GM23338 (cell line): Measurements from ENCODE around the gene TMEM242. TPM values are rescaled to one million over a fixed set of nuclear protein-coding genes. Genes with fewer than 3 reads are reported as not detected.

ENCODE experiments used
- ATAC-seq: fragments of 200-7000 bp; cut with Tn5 transposase; 3 replicates; pipeline ENCODE4 v1.9.1; 2020
- DNase-seq: peaks from one replicate; pipeline ENCODE4 v3.0.0-alpha.2; 2015; ENCODE audit warnings: low spot score
- H2AFZ ChIP-seq: fragments of 200-600 bp; sonication (generic); 2 replicates; pipeline ENCODE4 v1.8.0; 2016; ENCODE audit warnings: antibody characterized with exemption, mild to moderate bottlenecking, moderate library complexity
- H3F3A ChIP-seq: fragments of 200-600 bp; sonication (generic); replicated peaks from 2 replicates; pipeline ENCODE4 v1.8.0; 2017; ENCODE audit warnings: antibody characterized with exemption, mixed run types, low read depth
- H3K27ac ChIP-seq: fragments of 200-600 bp; sonication (generic); 2 replicates; pipeline ENCODE4 v1.6.1; 2016; ENCODE audit warnings: low read depth
- H3K27me3 ChIP-seq: fragments of 200-600 bp; sonication (generic); 2 replicates; pipeline ENCODE4 v1.8.0; 2016; ENCODE audit warnings: mild to moderate bottlenecking, mixed run types, moderate library complexity; ENCODE audit not compliant: insufficient read depth
- H3K36me3 ChIP-seq: fragments of 200-600 bp; sonication (generic); 2 replicates; pipeline ENCODE4 v1.8.0; 2016; ENCODE audit warnings: mild to moderate bottlenecking; ENCODE audit not compliant: insufficient read depth
- H3K4me1 ChIP-seq: fragments of 200-600 bp; sonication (generic); 2 replicates; pipeline ENCODE4 v1.8.0; 2016; ENCODE audit warnings: mild to moderate bottlenecking, moderate library complexity; ENCODE audit not compliant: insufficient read depth
- H3K4me2 ChIP-seq: fragments of 200-600 bp; sonication (generic); 2 replicates; pipeline ENCODE4 v1.7.1; 2017; ENCODE audit warnings: mixed run types
- H3K4me3 ChIP-seq: fragments of 200-600 bp; sonication (generic); 2 replicates; pipeline ENCODE4 v1.6.1; 2016; ENCODE audit warnings: mixed run types
- H3K79me2 ChIP-seq: fragments of 200-600 bp; sonication (generic); replicated peaks from 2 replicates; pipeline ENCODE4 v1.8.0; 2017; ENCODE audit warnings: mild to moderate bottlenecking; ENCODE audit not compliant: insufficient read depth
- H3K9me2 ChIP-seq: fragments of 200-600 bp; sonication (generic); 2 replicates; pipeline ENCODE4 v1.8.0; 2017; ENCODE audit not compliant: insufficient read depth
- H4K20me1 ChIP-seq: fragments of 200-600 bp; sonication (generic); replicated peaks from 2 replicates; pipeline ENCODE4 v1.8.0; 2017; ENCODE audit warnings: mild to moderate bottlenecking; ENCODE audit not compliant: insufficient read depth
- H3K27ac Mint-ChIP-seq: 2 replicates; pipeline ENCODE4 v1.8.0; 2020; ENCODE audit warnings: inconsistent platforms, mild to moderate bottlenecking, moderate library complexity, mixed read lengths
- H3K27me3 Mint-ChIP-seq: 3 replicates; pipeline ENCODE4 v1.8.0; 2022; ENCODE audit warnings: low read depth, mild to moderate bottlenecking, moderate library complexity, mixed read lengths, inconsistent platforms; ENCODE audit not compliant: insufficient read depth, poor library complexity
- H3K36me3 Mint-ChIP-seq: 3 replicates; pipeline ENCODE4 v1.8.0; 2021; ENCODE audit warnings: low read depth, mild to moderate bottlenecking, inconsistent platforms, moderate library complexity, mixed read lengths
- H3K4me1 Mint-ChIP-seq: 3 replicates; pipeline ENCODE4 v1.8.0; 2020; ENCODE audit warnings: mild to moderate bottlenecking, inconsistent platforms, mixed read lengths
- H3K4me3 Mint-ChIP-seq: 3 replicates; pipeline ENCODE4 v1.8.0; 2021; ENCODE audit warnings: moderate library complexity, mild to moderate bottlenecking, inconsistent platforms, mixed read lengths
- H3K9me3 Mint-ChIP-seq: 3 replicates; pipeline ENCODE4 v1.8.0; 2020; ENCODE audit warnings: moderate library complexity, mild to moderate bottlenecking, inconsistent platforms, mixed read lengths
- CREB1 ChIP-seq: fragments of 250-450 bp; sonication (Bioruptor Pico); IDR thresholded peaks from 2 replicates; pipeline ENCODE4 v1.5.0; 2020; ENCODE audit warnings: low read depth, mild to moderate bottlenecking, moderate library complexity
- CTCF ChIP-seq, 2 experiments: fragments of 200-600 bp in 1 of 2; sonication (generic) in 1 of 2; conservative IDR thresholded peaks; 2 replicates each; pipeline versions ENCODE4 v1.5.1 to v1.6.1; 2016 to 2017; ENCODE audit warnings: antibody characterized with exemption in 2 of 2, low read depth in 2 of 2, mild to moderate bottlenecking in 2 of 2, moderate library complexity in 1 of 2
- EZH2phosphoT487 ChIP-seq: fragments of 200-600 bp; sonication (generic); IDR thresholded peaks from one replicate; pipeline ENCODE4 v1.8.1; 2018; ENCODE audit warnings: antibody characterized with exemption; ENCODE audit not compliant: unreplicated experiment
- JUNB ChIP-seq: IDR thresholded peaks from one replicate; pipeline ENCODE4 v1.6.1; 2016; ENCODE audit warnings: antibody characterized with exemption; ENCODE audit not compliant: unreplicated experiment
- NANOG ChIP-seq: IDR thresholded peaks from 2 replicates; pipeline ENCODE4 v1.6.1; 2016; ENCODE audit warnings: antibody characterized with exemption, borderline replicate concordance
- REST ChIP-seq: IDR thresholded peaks from one replicate; pipeline ENCODE4 v1.6.1; 2018; ENCODE audit warnings: antibody characterized with exemption; ENCODE audit not compliant: unreplicated experiment
- STAT1 ChIP-seq: IDR thresholded peaks from one replicate; pipeline ENCODE4 v1.6.1; 2016; ENCODE audit warnings: antibody characterized with exemption; ENCODE audit not compliant: unreplicated experiment
- polyA plus RNA-seq: library from polyadenylated mRNA; unstranded; fragments of >200 nt; fragmentation: Nextera tagmentation; extraction: Ambion mirVana; gene quantifications from 2 replicates; pipeline ENCODE4 v1.2.1, GENCODE V29; 2016
- total RNA-seq: library from RNA; depleted of rRNA; stranded (reverse); fragments of >200 nt; shearing (Covaris generic); gene quantifications from 2 replicates; pipeline ENCODE4 v1.2.3, GENCODE V29; 2014
- TF ChIP-seq, protein P1 (sequence below): IDR thresholded peaks from 2 replicates; pipeline ENCODE4 v1.6.1; 2016; ENCODE audit warnings: antibody characterized with exemption
- TF ChIP-seq, protein P2 (sequence below): fragments of 250-450 bp; sonication (Bioruptor Pico); IDR thresholded peaks from 2 replicates; pipeline ENCODE4 v1.5.0; 2020; ENCODE audit warnings: mild to moderate bottlenecking, moderate library complexity

TMEM242 gene
- total and polyA plus RNA-seq, 2 experiments from 2014 or later: 3.7 to 9.7 TPM

DNA sequence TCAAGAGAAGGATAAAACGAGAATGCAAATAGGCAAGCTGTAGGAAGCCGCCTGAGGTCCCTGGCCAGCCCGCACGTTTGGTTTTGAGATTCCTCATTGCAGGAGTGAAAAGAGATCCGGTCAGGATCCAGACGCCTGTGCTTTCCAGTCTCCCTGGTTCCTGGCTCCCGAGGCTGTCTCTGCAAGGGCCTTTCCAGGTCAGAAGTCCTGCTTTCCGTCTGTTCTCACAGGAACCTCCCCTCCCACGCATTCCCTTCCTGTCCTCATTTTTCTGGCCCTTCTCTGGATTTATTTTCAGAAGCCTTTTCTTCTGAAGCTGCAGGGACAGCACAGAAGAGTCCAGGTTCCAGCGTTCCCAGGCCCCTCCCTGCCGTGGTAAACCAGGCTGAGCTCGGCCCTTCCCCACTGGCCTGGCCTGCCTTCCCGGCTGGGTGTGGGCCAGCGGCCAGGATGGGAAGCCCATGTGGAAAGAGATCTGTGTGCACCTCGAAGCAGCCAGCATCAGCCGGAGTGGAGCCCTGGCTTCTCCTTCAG, 54.0 kb downstream of the TMEM242 start:
- Mint-ChIP-seq H3K36me3 (peaks cover 6% of the 10 kb centered on the region; the same call in 1 of the 3 replicates), H3K4me3 (no peak overlapping the region), H3K27me3 (peaks cover 14% of the 10 kb centered on the region), H3K27ac (no peak overlapping the region), H3K4me1 (peaks cover 15% of the 10 kb centered on the region), H3K9me3 (peaks cover 9% of the 10 kb centered on the region)
- Histone ChIP-seq H3K27me3 (peaks cover 9% of the 10 kb centered on the region), H2AFZ (no peak overlapping the region), H3K36me3 (no peaks in the 10 kb centered on the region), H3K4me3 (no peak overlapping the region), H4K20me1 (no peaks in the 10 kb centered on the region), H3K79me2 (no peaks in the 10 kb centered on the region), H3K4me1 (peaks cover 11% of the 10 kb centered on the region; the same call in 1 of the 2 replicates), H3K4me2 (no peak overlapping the region), H3F3A (peaks cover 3% of the 10 kb centered on the region; the same call in 1 of the 2 replicates), H3K27ac (no peak overlapping the region), H3K9me2 (no peaks in the 10 kb centered on the region)
- no peak for TF ChIP-seq STAT1
- TF ChIP-seq NANOG: no peak
- TF ChIP-seq, protein P1, sequence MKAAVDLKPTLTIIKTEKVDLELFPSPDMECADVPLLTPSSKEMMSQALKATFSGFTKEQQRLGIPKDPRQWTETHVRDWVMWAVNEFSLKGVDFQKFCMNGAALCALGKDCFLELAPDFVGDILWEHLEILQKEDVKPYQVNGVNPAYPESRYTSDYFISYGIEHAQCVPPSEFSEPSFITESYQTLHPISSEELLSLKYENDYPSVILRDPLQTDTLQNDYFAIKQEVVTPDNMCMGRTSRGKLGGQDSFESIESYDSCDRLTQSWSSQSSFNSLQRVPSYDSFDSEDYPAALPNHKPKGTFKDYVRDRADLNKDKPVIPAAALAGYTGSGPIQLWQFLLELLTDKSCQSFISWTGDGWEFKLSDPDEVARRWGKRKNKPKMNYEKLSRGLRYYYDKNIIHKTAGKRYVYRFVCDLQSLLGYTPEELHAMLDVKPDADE: no peak
- TF ChIP-seq CTCF (conservative IDR thresholded peaks at IDR 0.05; ENCODE audit: low read depth in 2 of 2): no peak
- TF ChIP-seq REST: no peak
- no peak for TF ChIP-seq JUNB
- no peak for TF ChIP-seq EZH2phosphoT487
- no peak for TF ChIP-seq CREB1 (CRISPR knock-in tag)
- TF ChIP-seq, protein P2, sequence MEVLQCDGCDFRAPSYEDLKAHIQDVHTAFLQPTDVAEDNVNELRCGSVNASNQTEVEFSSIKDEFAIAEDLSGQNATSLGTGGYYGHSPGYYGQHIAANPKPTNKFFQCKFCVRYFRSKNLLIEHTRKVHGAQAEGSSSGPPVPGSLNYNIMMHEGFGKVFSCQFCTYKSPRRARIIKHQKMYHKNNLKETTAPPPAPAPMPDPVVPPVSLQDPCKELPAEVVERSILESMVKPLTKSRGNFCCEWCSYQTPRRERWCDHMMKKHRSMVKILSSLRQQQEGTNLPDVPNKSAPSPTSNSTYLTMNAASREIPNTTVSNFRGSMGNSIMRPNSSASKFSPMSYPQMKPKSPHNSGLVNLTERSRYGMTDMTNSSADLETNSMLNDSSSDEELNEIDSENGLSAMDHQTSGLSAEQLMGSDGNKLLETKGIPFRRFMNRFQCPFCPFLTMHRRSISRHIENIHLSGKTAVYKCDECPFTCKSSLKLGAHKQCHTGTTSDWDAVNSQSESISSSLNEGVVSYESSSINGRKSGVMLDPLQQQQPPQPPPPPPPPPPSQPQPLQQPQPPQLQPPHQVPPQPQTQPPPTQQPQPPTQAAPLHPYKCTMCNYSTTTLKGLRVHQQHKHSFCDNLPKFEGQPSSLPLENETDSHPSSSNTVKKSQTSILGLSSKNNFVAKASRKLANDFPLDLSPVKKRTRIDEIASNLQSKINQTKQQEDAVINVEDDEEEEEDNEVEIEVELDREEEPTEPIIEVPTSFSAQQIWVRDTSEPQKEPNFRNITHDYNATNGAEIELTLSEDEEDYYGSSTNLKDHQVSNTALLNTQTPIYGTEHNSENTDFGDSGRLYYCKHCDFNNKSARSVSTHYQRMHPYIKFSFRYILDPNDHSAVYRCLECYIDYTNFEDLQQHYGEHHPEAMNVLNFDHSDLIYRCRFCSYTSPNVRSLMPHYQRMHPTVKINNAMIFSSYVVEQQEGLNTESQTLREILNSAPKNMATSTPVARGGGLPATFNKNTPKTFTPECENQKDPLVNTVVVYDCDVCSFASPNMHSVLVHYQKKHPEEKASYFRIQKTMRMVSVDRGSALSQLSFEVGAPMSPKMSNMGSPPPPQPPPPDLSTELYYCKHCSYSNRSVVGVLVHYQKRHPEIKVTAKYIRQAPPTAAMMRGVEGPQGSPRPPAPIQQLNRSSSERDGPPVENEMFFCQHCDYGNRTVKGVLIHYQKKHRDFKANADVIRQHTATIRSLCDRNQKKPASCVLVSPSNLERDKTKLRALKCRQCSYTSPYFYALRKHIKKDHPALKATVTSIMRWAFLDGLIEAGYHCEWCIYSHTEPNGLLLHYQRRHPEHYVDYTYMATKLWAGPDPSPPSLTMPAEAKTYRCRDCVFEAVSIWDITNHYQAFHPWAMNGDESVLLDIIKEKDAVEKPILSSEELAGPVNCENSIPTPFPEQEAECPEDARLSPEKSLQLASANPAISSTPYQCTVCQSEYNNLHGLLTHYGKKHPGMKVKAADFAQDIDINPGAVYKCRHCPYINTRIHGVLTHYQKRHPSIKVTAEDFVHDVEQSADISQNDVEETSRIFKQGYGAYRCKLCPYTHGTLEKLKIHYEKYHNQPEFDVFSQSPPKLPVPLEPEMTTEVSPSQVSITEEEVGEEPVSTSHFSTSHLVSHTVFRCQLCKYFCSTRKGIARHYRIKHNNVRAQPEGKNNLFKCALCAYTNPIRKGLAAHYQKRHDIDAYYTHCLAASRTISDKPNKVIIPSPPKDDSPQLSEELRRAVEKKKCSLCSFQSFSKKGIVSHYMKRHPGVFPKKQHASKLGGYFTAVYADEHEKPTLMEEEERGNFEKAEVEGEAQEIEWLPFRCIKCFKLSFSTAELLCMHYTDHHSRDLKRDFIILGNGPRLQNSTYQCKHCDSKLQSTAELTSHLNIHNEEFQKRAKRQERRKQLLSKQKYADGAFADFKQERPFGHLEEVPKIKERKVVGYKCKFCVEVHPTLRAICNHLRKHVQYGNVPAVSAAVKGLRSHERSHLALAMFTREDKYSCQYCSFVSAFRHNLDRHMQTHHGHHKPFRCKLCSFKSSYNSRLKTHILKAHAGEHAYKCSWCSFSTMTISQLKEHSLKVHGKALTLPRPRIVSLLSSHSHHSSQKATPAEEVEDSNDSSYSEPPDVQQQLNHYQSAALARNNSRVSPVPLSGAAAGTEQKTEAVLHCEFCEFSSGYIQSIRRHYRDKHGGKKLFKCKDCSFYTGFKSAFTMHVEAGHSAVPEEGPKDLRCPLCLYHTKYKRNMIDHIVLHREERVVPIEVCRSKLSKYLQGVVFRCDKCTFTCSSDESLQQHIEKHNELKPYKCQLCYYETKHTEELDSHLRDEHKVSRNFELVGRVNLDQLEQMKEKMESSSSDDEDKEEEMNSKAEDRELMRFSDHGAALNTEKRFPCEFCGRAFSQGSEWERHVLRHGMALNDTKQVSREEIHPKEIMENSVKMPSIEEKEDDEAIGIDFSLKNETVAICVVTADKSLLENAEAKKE (CRISPR knock-in tag): no peak
- no peak for ATAC-seq
- DNase-seq: no peak
